ENCODE data around the gene FOXP1.

The FOXP1 gene

GRCh38 chr3:71107926-71108325, 475.6 kb downstream of the FOXP1 start:
- peaks cover 4 to 33% (median 29%) of the 10 kb centered on the region in 5 donors for H3K4me1 ChIP-seq (ENCODE audit: control insufficient read depth in 5 of 5, insufficient read depth in 5 of 5, low read length in 5 of 5)
- peak overlapping the region in 2 of 5 donors; percentile 24 to 25 for H3K4me3 ChIP-seq (ENCODE audit: low read depth in 1 of 5, low read length in 5 of 5)
- H3K27ac ChIP-seq (ENCODE audit: low read depth, low read length): peak overlapping the region; percentile 64
- H3K9ac ChIP-seq (ENCODE audit: low read length in 5 of 5): peak overlapping the region in 3 of 5 donors; percentile 28 to 58 (median 34)
- H3K36me3 ChIP-seq (ENCODE audit: control insufficient read depth in 5 of 5, insufficient read depth in 5 of 5, low read length in 5 of 5): peaks cover 7 to 17% (median 10%) of the 10 kb centered on the region in 5 donors
- no peaks in the 10 kb centered on the region for H3K27me3 ChIP-seq (ENCODE audit: control insufficient read depth in 5 of 5, insufficient read depth in 4 of 5, low read length in 5 of 5)
- no peaks in the 10 kb centered on the region for H3K9me3 ChIP-seq (ENCODE audit: control insufficient read depth in 5 of 5, low read length in 5 of 5)

- H3K27ac ChIP-seq (ENCODE audit: low read depth, low read length): peak overlapping the region; percentile 27
Measured at GRCh38 chr3:71104976-71105375, 478.6 kb downstream of the FOXP1 start.

GRCh38 chr3:71104556-71104955, 479.0 kb downstream of the FOXP1 start:
- Histone ChIP-seq H3K27ac (ENCODE audit: low read depth, low read length) (peak overlapping the region; percentile 27), H3K9ac (ENCODE audit: low read length in 5 of 5) (no peak overlapping the region), H3K4me3 (ENCODE audit: low read depth in 1 of 5, low read length in 5 of 5) (no peak overlapping the region), H3K4me1 (ENCODE audit: control insufficient read depth in 5 of 5, insufficient read depth in 5 of 5, low read length in 5 of 5) (peaks cover 4 to 53% (median 45%) of the 10 kb centered on the region in 5 donors), H3K36me3 (ENCODE audit: control insufficient read depth in 5 of 5, insufficient read depth in 5 of 5, low read length in 5 of 5) (no peaks in the 10 kb centered on the region), H3K27me3 (ENCODE audit: control insufficient read depth in 5 of 5, insufficient read depth in 4 of 5, low read length in 5 of 5) (no peaks in the 10 kb centered on the region), H3K9me3 (ENCODE audit: control insufficient read depth in 5 of 5, low read length in 5 of 5) (no peaks in the 10 kb centered on the region)

More at GRCh38 chr3:71104976-71105375, 478.6 kb downstream of the FOXP1 start:
- H3K36me3 ChIP-seq (ENCODE audit: control insufficient read depth in 5 of 5, insufficient read depth in 5 of 5, low read length in 5 of 5): no peaks in the 10 kb centered on the region
- peaks cover 4 to 53% (median 45%) of the 10 kb centered on the region in 5 donors for H3K4me1 ChIP-seq (ENCODE audit: control insufficient read depth in 5 of 5, insufficient read depth in 5 of 5, low read length in 5 of 5)
- no peak overlapping the region for H3K9ac ChIP-seq (ENCODE audit: low read length in 5 of 5)
- no peak overlapping the region for H3K4me3 ChIP-seq (ENCODE audit: low read depth in 1 of 5, low read length in 5 of 5)
- H3K27me3 ChIP-seq (ENCODE audit: control insufficient read depth in 5 of 5, insufficient read depth in 4 of 5, low read length in 5 of 5): no peaks in the 10 kb centered on the region
- no peaks in the 10 kb centered on the region for H3K9me3 ChIP-seq (ENCODE audit: control insufficient read depth in 5 of 5, low read length in 5 of 5)

- Histone ChIP-seq H3K27ac (ENCODE audit: low read depth, low read length) (peak overlapping the region; percentile 52), H3K9me3 (ENCODE audit: control insufficient read depth in 5 of 5, low read length in 5 of 5) (no peaks in the 10 kb centered on the region), H3K36me3 (ENCODE audit: control insufficient read depth in 5 of 5, insufficient read depth in 5 of 5, low read length in 5 of 5) (no peaks in the 10 kb centered on the region), H3K4me3 (ENCODE audit: low read depth in 1 of 5, low read length in 5 of 5) (no peak overlapping the region), H3K9ac (ENCODE audit: low read length in 5 of 5) (no peak overlapping the region), H3K27me3 (ENCODE audit: control insufficient read depth in 5 of 5, insufficient read depth in 4 of 5, low read length in 5 of 5) (no peaks in the 10 kb centered on the region), H3K4me1 (ENCODE audit: control insufficient read depth in 5 of 5, insufficient read depth in 5 of 5, low read length in 5 of 5) (peaks cover 4 to 53% (median 45%) of the 10 kb centered on the region in 5 donors)
Measured at GRCh38 chr3:71104121-71104541, 479.4 kb downstream of the FOXP1 start.

- no peaks in the 10 kb centered on the region for H3K27me3 ChIP-seq (ENCODE audit: control insufficient read depth in 5 of 5, insufficient read depth in 4 of 5, low read length in 5 of 5)
- peak overlapping the region in 2 of 5 donors; percentile 7 to 31 for H3K4me3 ChIP-seq (ENCODE audit: low read depth in 1 of 5, low read length in 5 of 5)
- no peaks in the 10 kb centered on the region for H3K36me3 ChIP-seq (ENCODE audit: control insufficient read depth in 5 of 5, insufficient read depth in 5 of 5, low read length in 5 of 5)
- H3K4me1 ChIP-seq (ENCODE audit: control insufficient read depth in 5 of 5, insufficient read depth in 5 of 5, low read length in 5 of 5): peaks cover 4 to 50% (median 45%) of the 10 kb centered on the region in 5 donors
- H3K9ac ChIP-seq (ENCODE audit: low read length in 5 of 5): no peak overlapping the region
- no peaks in the 10 kb centered on the region for H3K9me3 ChIP-seq (ENCODE audit: control insufficient read depth in 5 of 5, low read length in 5 of 5)
- H3K27ac ChIP-seq (ENCODE audit: low read depth, low read length): peak overlapping the region; percentile 52
Measured at GRCh38 chr3:71103430-71103921, 480.1 kb downstream of the FOXP1 start.

- Histone ChIP-seq H3K27ac (ENCODE audit: low read depth, low read length) (peak overlapping the region; percentile 69), H3K36me3 (ENCODE audit: control insufficient read depth in 5 of 5, insufficient read depth in 5 of 5, low read length in 5 of 5) (no peaks in the 10 kb centered on the region), H3K9ac (ENCODE audit: low read length in 5 of 5) (peak overlapping the region in 2 of 5 donors; percentile 50 to 54), H3K4me1 (ENCODE audit: control insufficient read depth in 5 of 5, insufficient read depth in 5 of 5, low read length in 5 of 5) (peaks cover 4 to 39% (median 36%) of the 10 kb centered on the region in 5 donors), H3K9me3 (ENCODE audit: control insufficient read depth in 5 of 5, low read length in 5 of 5) (no peaks in the 10 kb centered on the region), H3K27me3 (ENCODE audit: control insufficient read depth in 5 of 5, insufficient read depth in 4 of 5, low read length in 5 of 5) (no peaks in the 10 kb centered on the region), H3K4me3 (ENCODE audit: low read depth in 1 of 5, low read length in 5 of 5) (peak overlapping the region in 2 of 5 donors; percentile 11 to 58)
Measured at GRCh38 chr3:71102111-71102983, 481.2 kb downstream of the FOXP1 start.

- no peaks in the 10 kb centered on the region for H3K36me3 ChIP-seq (ENCODE audit: control insufficient read depth in 5 of 5, insufficient read depth in 5 of 5, low read length in 5 of 5)
- peaks cover 4 to 38% (median 32%) of the 10 kb centered on the region in 5 donors for H3K4me1 ChIP-seq (ENCODE audit: control insufficient read depth in 5 of 5, insufficient read depth in 5 of 5, low read length in 5 of 5)
- H3K9ac ChIP-seq (ENCODE audit: low read length in 5 of 5): peak overlapping the region in 2 of 5 donors; percentile 50 to 54
- H3K27ac ChIP-seq (ENCODE audit: low read depth, low read length): peak overlapping the region; percentile 69
- H3K9me3 ChIP-seq (ENCODE audit: control insufficient read depth in 5 of 5, low read length in 5 of 5): no peaks in the 10 kb centered on the region
- H3K4me3 ChIP-seq (ENCODE audit: low read depth in 1 of 5, low read length in 5 of 5): no peak overlapping the region
- H3K27me3 ChIP-seq (ENCODE audit: control insufficient read depth in 5 of 5, insufficient read depth in 4 of 5, low read length in 5 of 5): no peaks in the 10 kb centered on the region
Measured at GRCh38 chr3:71101626-71102025, 481.9 kb downstream of the FOXP1 start.

- Histone ChIP-seq H3K27me3 (ENCODE audit: control insufficient read depth in 5 of 5, insufficient read depth in 4 of 5, low read length in 5 of 5) (no peaks in the 10 kb centered on the region), H3K9me3 (ENCODE audit: control insufficient read depth in 5 of 5, low read length in 5 of 5) (no peaks in the 10 kb centered on the region), H3K4me3 (ENCODE audit: low read depth in 1 of 5, low read length in 5 of 5) (no peak overlapping the region), H3K36me3 (ENCODE audit: control insufficient read depth in 5 of 5, insufficient read depth in 5 of 5, low read length in 5 of 5) (no peaks in the 10 kb centered on the region), H3K27ac (ENCODE audit: low read depth, low read length) (peak overlapping the region; percentile 69), H3K4me1 (ENCODE audit: control insufficient read depth in 5 of 5, insufficient read depth in 5 of 5, low read length in 5 of 5) (peaks cover 4 to 38% (median 32%) of the 10 kb centered on the region in 5 donors), H3K9ac (ENCODE audit: low read length in 5 of 5) (no peak overlapping the region)
Measured at GRCh38 chr3:71101014-71101413, 482.5 kb downstream of the FOXP1 start.

GRCh38 chr3:71099997-71100719, 483.4 kb downstream of the FOXP1 start:
- Histone ChIP-seq H3K27ac (ENCODE audit: low read depth, low read length) (no peak overlapping the region), H3K4me3 (ENCODE audit: low read depth in 1 of 5, low read length in 5 of 5) (no peak overlapping the region), H3K27me3 (ENCODE audit: control insufficient read depth in 5 of 5, insufficient read depth in 4 of 5, low read length in 5 of 5) (no peaks in the 10 kb centered on the region), H3K4me1 (ENCODE audit: control insufficient read depth in 5 of 5, insufficient read depth in 5 of 5, low read length in 5 of 5) (peaks cover 4 to 38% (median 32%) of the 10 kb centered on the region in 5 donors), H3K9ac (ENCODE audit: low read length in 5 of 5) (no peak overlapping the region), H3K36me3 (ENCODE audit: control insufficient read depth in 5 of 5, insufficient read depth in 5 of 5, low read length in 5 of 5) (no peaks in the 10 kb centered on the region), H3K9me3 (ENCODE audit: control insufficient read depth in 5 of 5, low read length in 5 of 5) (no peaks in the 10 kb centered on the region)

All from subcutaneous abdominal adipose tissue (tissue), 5 donors.